Measurements from ENCODE around the gene ELMO3.

Gene ELMO3

DNA sequence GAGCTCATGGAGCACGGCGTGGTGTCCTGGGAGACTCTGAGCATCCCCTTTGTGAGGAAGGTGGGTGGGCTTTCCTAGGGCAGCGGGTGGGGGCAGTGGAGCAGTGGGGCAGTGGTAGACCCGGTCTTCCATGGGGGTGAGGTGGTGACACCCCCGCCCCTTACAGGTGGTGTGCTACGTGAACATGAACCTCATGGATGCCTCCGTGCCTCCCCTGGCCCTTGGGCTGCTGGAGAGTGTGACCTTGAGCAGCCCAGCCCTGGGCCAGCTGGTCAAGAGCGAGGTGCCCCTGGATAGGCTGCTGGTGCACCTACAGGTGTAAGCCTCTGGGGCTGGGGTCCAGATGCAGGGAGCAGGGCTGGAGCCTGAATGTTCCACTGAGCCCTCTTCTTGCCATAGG, 1.6 kb downstream of the ELMO3 start:
- no peak overlapping the region for H3K4me2 ChIP-seq
- peaks cover 69 to 94% (median 87%) of the 10 kb centered on the region in 11 experiments for H3K36me3 ChIP-seq
- H3K27me3 ChIP-seq: no peaks in the 10 kb centered on the region
- H3K27ac ChIP-seq: no peak overlapping the region
- TF ChIP-seq Cebpa-rat (IDR thresholded peaks at IDR 0.05): no peak
- peaks cover 19 to 85% (median 43%) of the 10 kb centered on the region in 11 experiments; a peak in 21 of 22 replicates for H4K20me1 ChIP-seq
- peaks cover 20 to 35% (median 29%) of the 10 kb centered on the region in 10 experiments for H3K4me1 ChIP-seq
- no peak overlapping the region for H3K4me3 ChIP-seq
- no peak overlapping the region for H3K9ac ChIP-seq
- no peaks in the 10 kb centered on the region for H3K9me3 ChIP-seq (replicated peaks in 1 of 11)

DNA sequence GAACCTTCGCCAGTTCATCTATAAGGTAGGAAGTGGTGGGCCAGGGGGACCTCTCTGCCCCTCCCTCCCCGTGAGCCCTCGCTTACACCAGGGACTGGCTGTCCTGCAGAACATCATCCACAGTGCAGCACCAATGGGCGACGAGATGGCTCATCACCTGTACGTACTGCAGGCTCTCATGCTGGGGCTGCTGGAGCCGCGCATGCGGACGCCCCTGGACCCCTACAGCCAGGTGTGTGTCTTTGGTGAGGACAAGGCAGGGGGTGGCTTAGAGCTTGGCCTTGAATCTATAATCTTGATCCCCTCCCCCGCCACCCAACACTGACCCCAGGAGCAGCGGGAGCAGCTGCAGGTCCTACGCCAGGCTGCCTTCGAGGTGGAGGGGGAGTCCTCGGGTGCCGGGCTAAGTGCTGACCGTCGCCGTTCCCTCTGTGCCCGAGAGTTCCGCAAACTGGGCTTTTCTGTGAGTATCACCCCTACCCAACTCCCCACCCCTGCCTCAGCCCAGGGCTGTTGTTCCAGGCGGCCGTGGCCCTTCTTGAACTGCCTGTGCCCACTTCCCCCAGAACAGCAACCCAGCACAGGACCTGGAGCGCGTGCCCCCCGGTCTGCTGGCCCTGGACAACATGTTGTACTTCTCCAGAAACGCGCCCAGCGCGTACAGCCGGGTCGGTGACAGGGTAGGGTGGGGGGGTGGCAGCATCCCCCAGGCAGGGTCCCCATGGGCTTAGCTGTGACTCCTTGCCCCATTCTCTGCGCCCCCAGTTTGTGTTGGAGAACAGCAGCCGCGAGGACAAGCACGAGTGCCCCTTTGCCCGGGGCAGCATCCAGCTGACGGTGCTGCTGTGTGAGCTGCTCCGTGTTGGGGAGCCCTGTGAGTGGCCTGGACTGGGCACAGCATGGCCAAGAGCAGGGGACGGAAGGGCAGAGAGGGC, 2.7 kb downstream of the ELMO3 start:
- peaks cover 57 to 92% (median 84%) of the 10 kb centered on the region in 11 experiments for H3K36me3 ChIP-seq
- H3K4me3 ChIP-seq: no peak overlapping the region
- no peaks in the 10 kb centered on the region for H3K9me3 ChIP-seq (replicated peaks in 1 of 11)
- peaks cover 15 to 85% (median 38%) of the 10 kb centered on the region in 11 experiments; a peak in 21 of 22 replicates for H4K20me1 ChIP-seq
- H3K4me1 ChIP-seq: peaks cover 19 to 25% (median 22%) of the 10 kb centered on the region in 10 experiments
- H3K9ac ChIP-seq: no peak overlapping the region
- H3K27ac ChIP-seq: no peak overlapping the region
- no peaks in the 10 kb centered on the region for H3K27me3 ChIP-seq
- no peak overlapping the region for H3K4me2 ChIP-seq
- TF ChIP-seq Cebpa-rat (IDR thresholded peaks at IDR 0.05): no peak

DNA sequence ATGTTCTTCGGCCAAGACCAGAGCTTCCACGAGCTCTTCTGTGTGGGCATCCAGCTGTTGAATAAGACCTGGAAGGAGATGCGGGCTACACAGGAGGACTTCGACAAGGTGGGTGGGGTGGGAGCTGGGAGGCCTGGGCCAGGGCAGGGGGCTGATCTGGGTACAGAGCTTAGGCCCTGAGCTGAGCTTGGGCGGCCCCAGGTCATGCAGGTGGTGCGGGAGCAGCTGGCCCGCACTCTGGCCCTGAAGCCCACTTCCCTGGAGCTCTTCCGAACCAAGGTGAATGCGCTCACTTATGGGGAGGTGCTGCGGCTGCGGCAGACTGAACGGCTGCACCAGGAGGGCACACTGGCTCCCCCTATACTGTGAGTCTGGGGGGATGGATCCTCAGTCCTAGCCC, 3.5 kb downstream of the ELMO3 start:
- no peaks in the 10 kb centered on the region for H3K27me3 ChIP-seq
- no peak overlapping the region for H3K4me3 ChIP-seq
- no peaks in the 10 kb centered on the region for H3K9me3 ChIP-seq (replicated peaks in 1 of 11)
- peaks cover 7 to 85% (median 30%) of the 10 kb centered on the region in 11 experiments; a peak in 21 of 22 replicates for H4K20me1 ChIP-seq
- H3K9ac ChIP-seq: no peak overlapping the region
- H3K4me2 ChIP-seq: no peak overlapping the region
- no peak for TF ChIP-seq Cebpa-rat (IDR thresholded peaks at IDR 0.05)
- peaks cover 49 to 88% (median 76%) of the 10 kb centered on the region in 11 experiments for H3K36me3 ChIP-seq
- peaks cover 16 to 19% (median 17%) of the 10 kb centered on the region in 10 experiments for H3K4me1 ChIP-seq
- H3K27ac ChIP-seq: no peak overlapping the region

DNA sequence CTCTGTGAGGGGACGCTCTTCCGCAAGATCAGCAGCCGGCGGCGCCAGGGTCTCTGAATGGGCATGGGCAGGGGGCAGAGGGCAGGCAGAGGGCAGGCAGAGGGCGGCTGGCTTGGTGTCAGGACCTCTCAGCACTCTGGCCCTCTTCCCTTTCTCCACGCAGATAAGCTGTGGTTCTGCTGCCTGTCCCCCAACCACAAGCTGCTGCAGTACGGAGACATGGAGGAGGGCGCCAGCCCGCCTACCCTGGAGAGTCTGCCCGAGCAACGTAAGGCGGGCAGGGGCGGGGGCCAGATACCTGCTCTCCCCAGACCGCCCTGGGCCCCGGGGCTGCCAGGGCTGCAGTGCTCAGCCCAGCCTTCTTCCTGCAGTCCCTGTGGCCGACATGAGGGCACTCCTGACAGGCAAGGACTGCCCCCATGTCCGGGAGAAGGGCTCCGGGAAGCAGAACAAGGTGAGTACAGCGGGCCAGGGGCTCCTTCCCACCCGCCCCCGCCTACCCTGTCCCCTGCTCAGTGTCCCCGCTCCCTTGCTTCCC, 4.1 kb downstream of the ELMO3 start:
- peaks cover 1 to 85% (median 24%) of the 10 kb centered on the region in 11 experiments; a peak in 21 of 22 replicates for H4K20me1 ChIP-seq
- TF ChIP-seq Cebpa-rat (IDR thresholded peaks at IDR 0.05): no peak
- no peaks in the 10 kb centered on the region for H3K9me3 ChIP-seq (replicated peaks in 1 of 11)
- no peak overlapping the region for H3K9ac ChIP-seq
- H3K36me3 ChIP-seq: peaks cover 43 to 85% (median 70%) of the 10 kb centered on the region in 11 experiments
- H3K27ac ChIP-seq: no peak overlapping the region
- no peak overlapping the region for H3K4me3 ChIP-seq
- peaks cover 10 to 19% (median 12%) of the 10 kb centered on the region in 10 experiments for H3K4me1 ChIP-seq
- H3K27me3 ChIP-seq: no peaks in the 10 kb centered on the region
- H3K4me2 ChIP-seq: no peak overlapping the region

DNA sequence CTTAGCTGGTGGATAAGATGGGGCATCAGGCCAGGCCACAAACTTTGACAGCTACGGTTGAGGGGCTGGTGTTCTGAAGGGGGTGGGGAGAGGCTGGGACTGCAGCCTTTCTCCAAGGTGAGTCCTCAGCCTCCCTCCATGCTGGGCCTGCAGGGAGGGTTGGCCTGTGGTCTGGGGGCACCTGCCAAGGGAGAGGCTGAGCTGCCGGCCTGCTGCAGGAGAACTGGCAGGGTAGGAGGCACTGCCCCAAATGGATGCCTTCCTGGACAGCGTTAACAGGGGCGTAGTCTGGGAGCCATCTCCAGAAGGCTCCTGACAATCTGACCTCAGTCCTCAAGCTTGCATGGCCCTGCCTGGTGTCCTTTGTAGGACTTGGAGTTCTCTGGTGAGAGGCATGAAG, 5.1 kb downstream of the ELMO3 start:
- Histone ChIP-seq H4K20me1 (peaks cover 0 to 82% (median 14%) of the 10 kb centered on the region in 11 experiments; a peak in 15 of 22 replicates), H3K36me3 (peaks cover 42 to 78% (median 60%) of the 10 kb centered on the region in 11 experiments), H3K4me2 (no peak overlapping the region), H3K27me3 (no peaks in the 10 kb centered on the region), H3K4me1 (peaks cover 0 to 17% (median 6%) of the 10 kb centered on the region in 10 experiments; a peak in 15 of 20 replicates), H3K9me3 (replicated peaks in 1 of 11) (no peaks in the 10 kb centered on the region), H3K27ac (no peak overlapping the region), H3K9ac (no peak overlapping the region), H3K4me3 (no peak overlapping the region)
- TF ChIP-seq Cebpa-rat (IDR thresholded peaks at IDR 0.05): no peak

DNA sequence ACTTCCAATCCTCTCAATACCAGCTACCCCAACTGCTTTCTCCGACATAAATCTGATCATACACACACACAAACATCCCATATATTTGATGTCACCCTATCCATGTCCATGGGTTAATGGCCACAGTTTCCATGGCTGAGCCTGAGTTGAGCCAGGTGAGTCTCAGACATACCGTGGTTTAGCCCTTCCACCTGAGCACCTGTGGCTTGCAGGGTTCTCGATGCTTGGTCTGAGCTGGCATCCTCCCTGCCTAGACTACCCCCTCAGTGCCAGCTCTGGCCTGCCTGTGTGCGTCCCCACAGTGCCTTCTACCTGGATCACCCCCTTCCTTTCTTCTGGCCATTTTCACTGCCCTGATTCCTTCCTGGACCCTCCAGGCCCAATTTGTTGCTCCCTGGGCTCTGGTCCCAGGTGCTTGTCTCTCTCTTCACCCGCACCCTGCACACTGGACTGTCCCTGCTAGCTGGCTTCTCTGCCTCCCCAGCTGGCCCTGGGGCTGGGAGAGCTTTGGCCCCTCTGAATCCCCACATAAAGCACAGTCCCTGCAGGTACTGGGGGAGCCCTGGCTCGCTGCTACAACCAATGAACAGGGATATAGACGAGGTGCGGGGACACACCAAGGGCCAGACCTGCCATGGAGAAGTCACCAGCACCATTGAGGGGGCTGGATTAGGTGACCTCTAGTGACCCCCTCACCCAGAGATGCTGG, 7.4 kb downstream of the ELMO3 start:
- H3K9ac ChIP-seq: peak overlapping the region in 1 of 11 experiments; percentile 41; a peak in 2 of 22 replicates
- H3K27me3 ChIP-seq: no peaks in the 10 kb centered on the region
- H4K20me1 ChIP-seq: peaks cover 0 to 69% (median 14%) of the 10 kb centered on the region in 11 experiments; a peak in 12 of 22 replicates
- H3K27ac ChIP-seq: no peak overlapping the region
- peaks cover 31 to 64% (median 47%) of the 10 kb centered on the region in 11 experiments for H3K36me3 ChIP-seq
- H3K4me2 ChIP-seq: no peak overlapping the region
- H3K4me3 ChIP-seq: no peak overlapping the region
- H3K9me3 ChIP-seq (replicated peaks in 1 of 11): no peaks in the 10 kb centered on the region
- H3K4me1 ChIP-seq: peaks cover 0 to 17% (median 5%) of the 10 kb centered on the region in 10 experiments; a peak in 9 of 20 replicates
- TF ChIP-seq Cebpa-rat (IDR thresholded peaks at IDR 0.05): no peak

DNA sequence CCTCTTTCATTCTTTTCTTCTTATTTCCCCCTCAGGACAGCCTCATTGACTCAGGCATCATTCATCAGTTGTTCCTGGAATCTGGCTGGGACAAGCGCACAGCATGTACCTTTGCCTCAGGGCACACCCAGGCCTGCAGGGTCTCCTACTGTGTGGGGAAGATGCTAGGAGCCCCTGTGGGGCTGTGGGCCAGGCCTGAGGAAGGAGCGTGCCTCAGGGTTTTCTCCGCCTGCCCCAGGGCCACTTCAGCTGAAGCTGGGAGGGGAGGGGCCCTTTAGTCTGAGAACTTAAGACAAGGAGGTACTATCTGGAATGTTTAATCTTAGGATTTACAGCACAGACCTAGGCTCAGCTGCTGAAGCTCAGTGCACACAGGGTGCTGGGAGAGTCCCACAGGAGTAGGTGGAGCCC, 7.9 kb downstream of the ELMO3 start:
- no peak overlapping the region for H3K4me3 ChIP-seq
- TF ChIP-seq Cebpa-rat (IDR thresholded peaks at IDR 0.05): no peak
- peaks cover 0 to 63% (median 14%) of the 10 kb centered on the region in 11 experiments; a peak in 12 of 22 replicates for H4K20me1 ChIP-seq
- H3K36me3 ChIP-seq: peaks cover 25 to 58% (median 41%) of the 10 kb centered on the region in 11 experiments
- H3K27me3 ChIP-seq: no peaks in the 10 kb centered on the region
- H3K9me3 ChIP-seq (replicated peaks in 1 of 11): no peaks in the 10 kb centered on the region
- H3K27ac ChIP-seq: no peak overlapping the region
- peaks cover 0 to 17% (median 5%) of the 10 kb centered on the region in 10 experiments; a peak in 9 of 20 replicates for H3K4me1 ChIP-seq
- no peak overlapping the region; a peak in 2 of 22 replicates for H3K4me2 ChIP-seq
- H3K9ac ChIP-seq: peak overlapping the region in 1 of 11 experiments; percentile 41; a peak in 2 of 22 replicates

DNA sequence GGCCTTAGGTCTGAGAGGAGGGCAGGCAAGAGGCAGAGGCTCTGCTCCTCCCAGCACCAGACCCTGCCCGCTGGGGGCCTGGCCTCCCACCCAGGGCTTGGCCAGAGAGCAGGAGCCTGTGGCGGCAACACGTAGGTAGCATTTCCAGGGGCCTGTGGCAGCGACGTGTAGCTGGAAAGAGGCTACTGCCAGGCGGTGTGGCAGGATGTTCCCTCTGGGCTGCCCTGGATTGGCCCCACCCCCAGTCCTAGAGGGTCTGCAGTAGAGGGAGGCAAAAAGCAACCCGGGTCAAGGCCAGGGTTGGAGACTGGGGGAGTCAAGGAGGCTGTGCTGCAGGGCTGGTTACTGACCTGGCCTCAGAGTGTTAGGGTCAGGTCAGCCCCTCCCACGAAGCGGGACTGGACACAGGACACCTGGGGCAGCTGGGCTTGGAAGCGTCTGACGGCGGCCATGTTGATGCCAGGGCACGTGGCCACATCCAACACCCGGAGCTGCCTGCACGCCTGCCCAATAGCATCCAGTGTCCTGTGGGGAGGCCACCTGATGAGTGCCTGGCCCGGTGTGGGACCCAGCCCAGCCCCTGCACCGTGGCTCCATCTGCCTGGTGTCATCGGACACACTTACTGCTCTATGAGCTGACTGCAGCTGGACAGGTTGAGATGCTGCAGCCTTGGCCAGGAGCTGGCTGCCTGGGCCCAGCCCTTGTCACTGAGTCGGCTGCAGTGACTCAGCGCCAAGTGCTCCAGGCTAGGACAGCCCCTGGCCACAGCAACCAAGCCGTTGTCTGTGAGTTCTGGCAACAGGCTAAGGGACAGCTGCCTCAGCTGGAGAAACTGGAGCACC, 8.5 kb downstream of the ELMO3 start:
- peak overlapping the region in 2 of 11 experiments; percentile 34 to 41; a peak in 5 of 22 replicates for H3K9ac ChIP-seq
- H3K36me3 ChIP-seq: peaks cover 19 to 52% (median 35%) of the 10 kb centered on the region in 11 experiments; a peak in 21 of 22 replicates
- no peak overlapping the region; a peak in 1 of 22 replicates for H3K27ac ChIP-seq
- no peak for TF ChIP-seq Cebpa-rat (IDR thresholded peaks at IDR 0.05)
- H3K4me2 ChIP-seq: peak overlapping the region in 3 of 11 experiments; percentile 33 to 37 (median 35); a peak in 5 of 22 replicates
- H3K9me3 ChIP-seq (replicated peaks in 1 of 11): no peaks in the 10 kb centered on the region
- no peak overlapping the region for H3K4me3 ChIP-seq
- H4K20me1 ChIP-seq: peaks cover 0 to 57% (median 14%) of the 10 kb centered on the region in 11 experiments; a peak in 12 of 22 replicates
- peaks cover 0 to 17% (median 5%) of the 10 kb centered on the region in 10 experiments; a peak in 9 of 20 replicates for H3K4me1 ChIP-seq
- H3K27me3 ChIP-seq: no peaks in the 10 kb centered on the region
